Hematopoietic multipotent progenitor cell treated with erythropoietin and hydrocortisone succinate and interleukin-3 and kit ligand, for 15 days (in vitro differentiated cells): ENCODE results near the gene CSH1.
A peak's percentile ranks its signal among the peaks of the same experiment; 100 is the strongest.
"Not testable (repeated sequence)": the region's sequence is repeated elsewhere in the genome, so short reads cannot be mapped to it uniquely, and the experiment has no call there.

Experiments
- DNase-seq: peaks from one replicate; pipeline ENCODE4 v3.0.0-alpha.2; 2015; ENCODE audit warnings: low spot score

CSH1 gene

DNA sequence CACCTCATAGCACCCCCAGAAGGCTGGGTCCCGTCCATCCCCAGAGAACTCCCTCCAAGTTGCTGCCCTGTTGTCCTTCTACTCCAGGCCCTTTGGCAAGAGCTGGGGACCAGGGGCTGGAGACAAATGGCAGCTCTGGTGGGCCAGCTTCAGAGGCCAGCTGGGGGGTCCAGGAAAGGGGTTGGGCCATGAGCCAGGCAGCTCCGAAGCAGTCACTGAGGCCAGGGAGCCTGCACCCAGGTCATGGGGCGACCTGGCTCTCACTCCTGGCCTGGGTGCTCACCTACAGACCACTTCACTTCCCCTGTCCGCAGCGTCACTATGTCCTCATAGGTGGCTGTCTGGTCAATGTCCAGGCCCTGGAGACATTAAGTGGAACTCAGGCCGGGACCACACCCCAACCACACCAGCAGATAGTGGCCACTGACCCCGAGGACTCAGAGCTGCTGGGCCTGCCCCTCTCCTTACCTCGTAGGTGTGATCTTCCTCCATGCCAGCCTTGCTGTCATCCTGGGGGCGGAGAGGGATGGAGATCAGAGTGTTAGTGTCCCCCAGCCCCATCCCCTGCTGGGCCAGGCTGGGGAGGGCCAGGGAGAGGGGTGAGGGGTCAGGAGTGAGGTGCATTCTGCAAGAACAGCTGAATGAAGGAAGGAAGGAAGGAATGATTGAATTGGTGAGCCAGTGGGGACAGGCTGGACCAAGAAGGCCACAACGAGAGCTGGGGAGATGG lies 32.8 kb upstream of the CSH1 start:
- no peak for DNase-seq

DNA sequence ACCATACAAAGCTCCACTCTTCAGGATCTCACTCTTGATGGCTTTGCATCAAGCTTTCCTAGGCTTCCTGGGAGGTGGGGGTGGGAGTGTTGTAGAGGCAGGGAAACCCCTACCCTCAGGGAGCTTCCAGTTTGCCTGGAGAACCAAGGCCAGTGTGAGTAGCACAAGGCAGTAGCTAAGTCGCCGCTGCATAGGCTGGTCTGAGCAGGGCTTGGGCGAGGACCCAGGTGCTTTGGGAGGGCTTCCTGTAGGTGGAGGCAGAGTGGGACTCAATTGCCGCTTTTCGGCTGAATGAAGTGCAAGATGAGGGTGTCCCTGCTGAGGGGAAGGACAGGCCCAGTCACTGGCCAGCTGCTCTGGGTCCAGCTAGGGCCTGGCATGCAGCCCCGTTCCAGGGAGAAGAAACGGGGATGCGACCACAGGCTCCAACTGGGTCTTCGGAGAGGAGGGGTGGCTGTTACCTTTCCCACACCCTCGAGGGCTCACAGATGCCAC lies 31.8 kb upstream of the CSH1 start:
- DNase-seq: no peak

DNA sequence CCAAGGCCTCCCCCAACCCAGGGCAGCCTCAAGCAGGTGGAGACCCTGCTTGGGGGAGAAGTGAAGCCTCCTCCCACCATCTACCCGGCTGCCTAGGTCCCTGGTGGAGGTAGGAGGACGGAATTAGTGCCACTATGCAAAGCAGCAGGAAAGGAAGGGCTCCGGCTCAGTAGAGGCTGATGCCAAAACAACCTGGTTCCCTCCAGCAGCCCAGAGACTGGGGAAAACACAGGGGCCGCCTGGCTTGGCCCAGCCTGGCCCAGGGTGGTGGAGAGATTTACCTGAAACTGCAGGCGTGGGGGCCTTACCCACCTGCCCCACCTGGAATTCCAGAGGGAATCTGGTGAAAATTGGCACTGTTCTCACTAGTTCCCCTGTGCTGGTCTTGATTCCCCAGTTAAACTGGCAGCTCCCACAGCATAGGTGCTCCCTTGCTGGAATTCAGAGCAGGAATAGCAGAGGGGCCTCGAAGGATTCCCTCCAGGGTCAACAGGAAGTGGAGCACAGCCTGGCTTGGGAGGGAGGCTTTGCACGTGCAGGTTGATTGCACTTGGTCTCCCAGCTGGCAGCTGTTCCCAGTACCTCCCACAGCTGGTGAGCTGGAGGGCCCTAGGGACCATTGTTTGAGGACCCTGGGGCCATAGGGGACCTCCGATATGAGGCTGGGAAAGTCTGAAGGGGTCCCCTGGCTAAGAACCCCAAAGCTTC lies 31.2 kb upstream of the CSH1 start:
- no peak for DNase-seq

DNA sequence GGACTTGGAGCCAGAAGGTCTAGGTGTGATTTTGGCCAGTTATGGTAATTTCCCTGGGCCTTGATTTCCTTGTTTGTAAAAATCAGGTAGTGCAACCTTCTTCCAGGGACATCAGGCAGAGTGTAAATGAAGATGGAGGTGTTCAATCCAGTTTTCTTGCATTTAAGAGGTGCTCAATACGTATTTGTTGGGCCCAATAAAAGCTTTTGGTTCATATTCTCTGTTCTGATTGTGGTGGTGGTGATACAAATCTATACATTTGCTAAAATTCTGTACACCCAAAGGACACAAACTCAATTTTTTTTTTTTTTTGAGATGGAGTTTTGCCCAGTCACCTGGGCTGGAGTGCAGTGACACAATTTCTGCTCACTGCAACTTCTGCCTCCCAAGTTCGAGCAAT lies 29.8 kb upstream of the CSH1 start:
- DNase-seq: no peak

DNA sequence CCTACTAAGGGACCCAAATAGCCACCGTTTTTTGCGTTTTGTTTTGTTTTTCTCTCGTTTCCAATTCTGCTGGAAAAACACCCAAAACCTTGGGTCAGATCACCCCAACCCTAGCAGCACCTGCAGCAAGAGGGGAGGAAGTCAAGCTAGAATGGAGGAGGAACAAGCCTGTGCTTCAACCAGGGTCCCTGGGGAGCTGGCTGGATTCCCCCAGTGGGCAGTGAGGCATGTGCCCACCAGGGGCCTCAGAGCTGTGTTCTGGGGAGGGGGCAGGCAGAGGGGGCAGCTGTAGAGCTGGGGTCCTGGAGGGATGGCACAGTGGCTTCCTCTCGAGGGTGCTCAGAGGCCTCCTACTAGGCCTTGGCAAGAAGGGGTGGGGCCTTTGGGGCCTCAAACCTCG lies 29.2 kb upstream of the CSH1 start:
- no peak for DNase-seq

DNA sequence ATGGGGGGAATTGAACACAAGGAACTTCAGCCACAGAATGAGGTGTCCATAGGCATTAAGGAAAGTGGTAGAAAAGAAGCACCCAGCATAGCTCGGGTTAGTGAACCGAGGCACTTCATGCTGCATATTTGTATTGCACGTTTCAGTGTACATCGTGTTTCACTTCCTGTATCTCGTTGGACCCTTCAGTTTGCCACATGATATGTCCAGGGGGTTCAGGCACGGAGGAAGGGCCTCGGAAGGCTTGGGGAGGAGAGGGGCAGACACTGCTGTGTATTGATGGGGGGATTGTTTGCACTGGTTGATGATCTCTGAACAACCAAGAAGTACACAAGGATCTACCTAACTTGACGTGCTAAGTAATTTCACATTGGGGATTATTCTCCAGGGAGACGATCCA lies 26.0 kb upstream of the CSH1 start:
- DNase-seq: not testable (repeated sequence)

DNA sequence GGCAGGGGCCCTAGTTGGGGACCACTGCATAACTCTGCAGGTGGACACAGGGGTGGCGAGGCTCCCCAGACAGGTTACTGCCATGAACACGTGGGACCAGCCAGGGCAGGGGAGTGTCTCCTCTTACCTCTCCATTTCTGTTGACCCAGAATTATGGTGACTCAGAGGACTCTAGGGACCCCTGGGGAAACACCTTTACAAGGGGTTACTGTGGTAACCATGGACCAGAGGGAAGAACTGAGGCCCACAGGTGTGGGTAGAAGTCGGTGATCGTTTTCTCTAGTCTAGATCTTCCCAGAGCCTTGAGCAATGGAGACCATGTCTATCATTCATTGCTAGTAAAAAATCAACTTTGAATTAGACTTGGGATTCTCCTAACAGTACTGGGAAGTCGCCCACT lies 24.4 kb upstream of the CSH1 start:
- DNase-seq: not testable (repeated sequence)

DNA sequence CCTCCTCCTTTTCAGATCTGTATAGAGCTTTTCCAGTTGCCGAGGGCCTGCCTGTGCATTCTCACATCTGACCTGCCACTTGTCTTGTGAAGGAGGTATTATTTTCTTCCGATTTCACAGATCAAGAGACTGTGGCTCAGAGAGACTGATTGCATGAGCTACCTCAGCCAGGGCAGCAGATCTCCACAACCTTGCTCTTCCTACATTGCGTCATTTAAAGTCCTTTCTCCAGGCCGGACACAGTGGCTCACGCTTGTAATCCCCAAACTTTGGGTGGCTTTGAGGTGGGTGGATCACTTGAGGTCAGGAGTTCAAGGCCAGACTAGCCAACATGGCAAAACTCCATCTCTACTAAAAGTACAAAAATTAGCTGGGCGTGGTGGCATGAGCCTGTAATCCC lies 23.7 kb upstream of the CSH1 start:
- DNase-seq: not testable (repeated sequence)

GRCh38 chr17:63919311-63919723 lies 22.9 kb upstream of the CSH1 start:
- DNase-seq: peak; percentile 70

DNA sequence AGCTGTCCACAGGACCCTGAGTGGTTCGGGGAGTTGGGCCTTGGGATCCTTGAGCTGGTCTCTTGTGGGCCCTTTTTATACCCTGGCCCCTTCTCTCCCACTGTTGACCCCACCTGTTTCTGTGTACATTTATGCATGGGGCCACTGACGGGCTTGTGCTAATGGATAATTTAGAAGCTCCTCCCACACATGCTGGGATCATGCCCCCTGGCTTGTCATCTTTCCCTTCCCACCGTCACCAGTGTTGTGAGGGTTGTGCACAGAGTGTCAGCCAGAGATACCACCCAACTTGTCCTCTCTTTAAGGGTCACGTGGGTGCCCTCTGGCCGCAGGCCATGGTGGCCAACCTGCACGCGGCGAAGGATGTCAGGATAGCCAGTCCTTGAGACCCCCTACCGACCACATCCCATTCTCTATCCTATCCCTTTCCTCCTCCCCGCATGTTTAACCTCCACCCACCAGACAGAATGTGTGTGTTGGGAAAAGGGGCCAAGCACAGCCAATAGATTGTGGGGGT lies 22.5 kb upstream of the CSH1 start, which contains the start of gene GH1:
GH1 (minus strand) TSS at position 51 of the 517 bp plus-strand sequence. CDS start 63 bp downstream, outside the sequence.
- DNase-seq: not testable (repeated sequence)

DNA sequence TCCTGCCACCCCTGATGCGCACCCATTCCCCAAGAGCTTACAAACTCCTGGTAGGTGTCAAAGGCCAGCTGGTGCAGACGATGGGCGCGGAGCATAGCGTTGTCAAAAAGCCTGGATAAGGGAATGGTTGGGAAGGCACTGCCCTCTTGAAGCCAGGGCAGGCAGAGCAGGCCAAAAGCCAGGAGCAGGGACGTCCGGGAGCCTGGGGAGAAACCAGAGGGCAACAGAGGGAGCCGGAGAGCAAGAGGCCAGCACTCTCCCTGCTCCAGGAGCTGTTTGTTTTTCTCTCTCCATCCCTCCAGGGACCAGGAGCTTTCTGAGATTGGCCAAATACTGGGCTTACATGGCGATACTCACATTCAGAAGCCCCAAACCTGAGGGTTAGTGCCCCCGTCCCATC lies 21.9 kb upstream of the CSH1 start:
- DNase-seq: no peak

- DNase-seq: no peak
These were observed 21.3 kb upstream of the CSH1 start for GRCh38 chr17:63917646-63918045.

- not testable (repeated sequence) for DNase-seq
These were observed 20.8 kb upstream of the CSH1 start for GRCh38 chr17:63917206-63917605.

DNA sequence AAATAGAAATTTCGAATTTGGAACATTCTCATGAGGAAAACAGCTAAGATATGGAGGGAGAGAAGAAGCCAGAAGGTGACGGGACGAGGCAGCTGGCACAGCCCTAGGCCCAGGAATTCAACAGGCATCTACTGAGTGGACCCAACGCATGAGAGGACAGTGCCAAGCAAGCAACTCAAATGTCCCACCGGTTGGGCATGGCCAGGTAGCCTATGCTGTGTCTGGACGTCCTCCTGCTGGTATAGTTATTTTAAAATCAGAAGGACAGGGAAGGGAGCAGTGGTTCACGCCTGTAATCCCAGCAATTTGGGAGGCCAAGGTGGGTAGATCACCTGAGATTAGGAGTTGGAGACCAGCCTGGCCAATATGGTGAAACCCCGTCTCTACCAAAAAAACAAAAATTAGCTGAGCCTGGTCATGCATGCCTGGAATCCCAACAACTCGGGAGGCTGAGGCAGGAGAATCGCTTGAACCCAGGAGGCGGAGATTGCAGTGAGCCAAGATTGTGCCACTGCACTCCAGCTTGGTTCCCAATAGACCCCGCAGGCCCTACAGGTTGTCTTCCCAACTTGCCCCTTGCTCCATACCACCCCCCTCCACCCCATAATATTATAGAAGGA lies 20.3 kb upstream of the CSH1 start:
- DNase-seq: no peak

- DNase-seq: not testable (repeated sequence)
These were observed 19.4 kb upstream of the CSH1 start for GRCh38 chr17:63915753-63916152.

DNA sequence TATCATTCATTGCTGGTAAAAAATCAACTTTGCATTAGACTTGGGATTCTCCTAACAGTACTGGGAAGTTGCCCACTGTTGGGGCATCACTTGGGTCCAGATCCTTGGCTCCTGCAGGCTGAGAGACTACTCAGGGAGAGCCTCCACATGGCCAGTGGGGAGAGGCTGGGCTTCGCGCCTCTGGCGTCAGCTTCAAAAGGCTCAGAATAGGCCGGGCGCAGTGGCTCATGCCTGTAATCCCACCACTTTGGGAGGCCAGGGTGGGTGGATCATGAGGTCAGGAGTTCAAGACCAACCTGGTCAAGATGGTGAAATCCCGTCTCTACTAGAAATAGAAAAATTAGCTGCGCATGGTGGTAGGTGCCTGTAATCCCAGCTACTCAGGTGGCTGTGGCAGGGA lies 18.1 kb upstream of the CSH1 start:
- DNase-seq: no peak

GRCh38 chr17:63911657-63912100 lies 15.3 kb upstream of the CSH1 start:
- DNase-seq: peak; percentile 60

DNA sequence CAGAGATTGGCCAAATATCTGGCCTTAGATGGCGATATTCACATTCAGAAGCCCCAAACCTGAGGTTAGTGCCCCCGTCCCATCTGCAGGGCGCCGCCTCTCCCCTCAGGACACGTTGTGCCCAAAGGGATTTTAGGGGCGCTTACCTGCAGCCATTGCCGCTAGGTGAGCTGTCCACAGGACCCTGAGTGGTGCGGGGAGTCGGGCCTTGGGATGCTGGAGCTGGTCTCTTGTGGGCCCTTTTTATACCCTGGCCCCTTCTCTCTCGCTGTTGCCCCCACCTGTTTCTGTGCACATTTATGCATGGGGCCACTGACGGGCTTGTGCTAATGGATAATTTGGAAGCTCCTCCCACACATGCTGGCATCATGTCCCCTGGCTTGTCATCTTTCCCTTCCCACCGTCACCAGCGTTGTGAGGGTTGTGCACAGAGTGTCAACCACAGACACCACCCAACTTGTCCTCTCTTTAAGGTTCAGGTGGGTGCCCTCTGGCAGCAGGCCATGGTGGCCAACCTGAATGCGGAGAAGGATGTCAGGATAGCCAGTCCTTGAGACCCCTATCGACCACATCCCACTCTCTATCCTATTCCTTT lies 14.8 kb upstream of the CSH1 start, which contains the start of gene CSHL1:
CSHL1 (minus strand) TSS at position 218 of the 595 bp plus-strand sequence; CDS start at position 156, 62 bp downstream.
- DNase-seq: no peak

DNA sequence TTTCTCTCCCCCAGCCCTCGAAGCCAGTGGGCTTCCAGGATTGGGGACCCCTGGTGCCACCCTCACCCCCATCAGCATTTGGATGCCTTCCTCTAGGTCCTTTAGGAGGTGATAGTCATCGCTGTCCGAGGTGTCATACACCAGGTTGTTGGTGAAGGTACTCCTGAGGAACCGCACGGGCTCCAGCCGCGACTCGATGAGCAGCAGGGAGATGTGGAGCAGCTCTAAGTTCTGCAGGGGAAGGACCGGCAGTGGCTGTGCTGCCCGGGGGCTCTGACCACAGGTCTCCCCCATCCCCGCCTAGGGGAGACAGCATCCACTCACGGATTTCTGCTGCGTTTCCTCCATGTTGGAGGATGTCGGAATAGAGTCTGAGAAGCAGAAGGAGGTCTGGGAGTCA lies 13.7 kb upstream of the CSH1 start:
- no peak for DNase-seq

GRCh38 chr17:63909586-63909985 lies 13.2 kb upstream of the CSH1 start:
- not testable (repeated sequence) for DNase-seq

GRCh38 chr17:63907161-63907778 lies 10.9 kb upstream of the CSH1 start:
- not testable (repeated sequence) for DNase-seq

DNA sequence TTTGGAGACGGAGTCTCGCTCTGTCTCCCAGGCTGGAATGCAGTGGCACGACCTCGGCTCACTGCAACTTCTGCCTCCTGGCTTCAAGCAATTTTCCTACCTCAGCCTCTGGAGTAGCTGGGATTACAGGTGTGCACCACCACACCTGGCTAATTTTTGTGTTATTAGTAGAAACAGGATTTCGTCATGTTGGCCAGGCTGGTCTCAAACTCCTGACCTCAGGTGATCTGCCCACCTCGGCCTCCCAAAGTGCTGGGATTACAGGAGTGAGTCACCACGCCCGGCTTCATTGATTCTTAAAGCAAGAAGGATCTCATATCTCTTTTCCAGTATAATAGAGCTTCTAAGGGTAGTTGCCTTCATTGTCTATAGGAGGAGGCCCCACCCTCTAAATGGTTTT lies 8.4 kb upstream of the CSH1 start:
- not testable (repeated sequence) for DNase-seq
